HG02571 (cell line): ENCODE results near the gene DOCK10.

Experiments used
- ATAC-seq: cut with Tn5 transposase; IDR thresholded peaks from one replicate; pipeline ENCODE4 v1.9.1; 2021; ENCODE audit warnings: mild to moderate bottlenecking, moderate library complexity; ENCODE audit not compliant: unreplicated experiment

Gene DOCK10

GRCh38 chr2:224798180-224798579, 244.1 kb downstream of the DOCK10 start:
- no peak for ATAC-seq

- ATAC-seq = no peak
Observed at GRCh38 chr2:224796695-224797305, 245.5 kb downstream of the DOCK10 start.

DNA sequence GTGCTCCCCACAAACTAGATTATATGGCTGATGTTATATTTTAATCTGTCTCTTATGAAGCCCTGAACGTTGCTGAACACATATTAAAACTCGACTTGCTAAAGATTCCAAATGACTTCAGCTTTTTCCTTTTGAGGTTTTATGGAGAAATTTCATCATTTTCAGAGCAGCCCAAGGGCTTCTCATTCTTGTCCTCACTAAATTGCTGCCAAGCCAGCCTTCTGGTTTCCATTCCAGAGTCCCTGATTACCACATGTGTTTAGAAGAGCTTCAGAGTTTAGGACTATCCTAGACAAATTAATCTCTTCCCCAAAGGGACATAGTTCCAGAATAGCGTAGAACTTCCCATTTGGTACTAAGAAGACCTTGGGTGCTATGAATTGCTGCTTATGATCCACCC, 248.3 kb downstream of the DOCK10 start:
- no peak for ATAC-seq

GRCh38 chr2:224786848-224787247, 255.4 kb downstream of the DOCK10 start:
- no peak for ATAC-seq

- ATAC-seq = no peak
Observed at GRCh38 chr2:224781400-224781799, 260.9 kb downstream of the DOCK10 start.

DNA sequence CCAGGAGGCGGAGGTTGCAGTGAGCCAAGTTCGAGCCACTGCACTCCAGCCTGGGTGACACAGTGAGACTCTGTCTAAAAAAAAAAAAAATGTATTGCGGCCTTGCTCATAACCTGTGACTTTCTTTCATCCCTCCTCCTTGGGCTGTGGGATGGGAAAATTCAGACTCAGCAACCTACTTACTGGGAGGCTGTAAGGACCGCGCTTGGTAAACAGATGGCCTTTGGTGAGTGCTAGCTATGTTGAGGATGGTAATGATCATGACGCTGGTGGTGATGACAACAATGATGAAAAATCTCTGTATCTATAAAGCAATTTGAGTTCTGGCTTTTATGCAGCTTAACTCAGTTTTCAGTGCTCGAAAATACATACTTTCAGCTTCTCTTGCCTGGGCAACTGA, 261.4 kb downstream of the DOCK10 start:
- ATAC-seq = no peak

DNA sequence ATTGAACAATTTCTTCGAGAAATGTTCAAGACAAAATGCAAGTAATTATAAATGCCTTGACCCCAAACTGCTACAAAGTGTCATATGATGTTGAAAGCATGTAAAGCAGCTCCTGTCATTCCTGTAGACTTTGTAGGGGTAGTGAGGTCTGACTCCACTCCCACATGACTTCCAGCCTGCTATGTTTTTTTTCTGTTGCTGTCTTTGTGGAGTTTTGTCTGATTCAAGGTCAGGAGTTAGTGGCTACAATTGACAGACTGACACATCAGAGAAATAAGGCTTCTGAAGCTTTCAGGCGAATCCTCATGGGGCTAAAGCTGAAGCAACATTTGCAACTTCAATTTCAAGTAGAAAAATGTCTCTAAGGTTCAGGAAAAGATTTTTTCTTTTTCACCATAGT, 262.2 kb downstream of the DOCK10 start:
- no peak for ATAC-seq

DNA sequence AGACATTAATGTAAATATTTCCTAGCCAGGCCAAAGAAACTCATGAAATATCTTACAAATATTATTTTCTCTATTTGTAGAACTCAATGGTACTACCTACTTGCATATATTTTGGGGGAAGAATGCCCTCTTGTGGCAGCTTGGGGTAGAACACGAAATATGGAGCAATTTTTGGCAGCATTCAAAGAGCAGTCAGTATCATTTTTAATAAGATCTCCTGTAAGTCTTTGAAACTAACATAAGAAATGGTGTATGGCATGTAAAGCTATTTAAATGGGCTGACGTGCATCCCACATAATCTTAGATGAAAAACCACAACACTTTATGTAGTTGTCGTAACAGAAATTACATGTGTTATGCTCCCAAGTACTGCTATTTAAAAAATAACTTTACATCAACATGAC, 263.8 kb downstream of the DOCK10 start:
- ATAC-seq = no peak

GRCh38 chr2:224777559-224777930, 264.7 kb downstream of the DOCK10 start:
- ATAC-seq = no peak

GRCh38 chr2:224776795-224777558, 265.3 kb downstream of the DOCK10 start:
- ATAC-seq = no peak

- no peak for ATAC-seq
Observed at GRCh38 chr2:224775647-224776046, 266.6 kb downstream of the DOCK10 start.

DNA sequence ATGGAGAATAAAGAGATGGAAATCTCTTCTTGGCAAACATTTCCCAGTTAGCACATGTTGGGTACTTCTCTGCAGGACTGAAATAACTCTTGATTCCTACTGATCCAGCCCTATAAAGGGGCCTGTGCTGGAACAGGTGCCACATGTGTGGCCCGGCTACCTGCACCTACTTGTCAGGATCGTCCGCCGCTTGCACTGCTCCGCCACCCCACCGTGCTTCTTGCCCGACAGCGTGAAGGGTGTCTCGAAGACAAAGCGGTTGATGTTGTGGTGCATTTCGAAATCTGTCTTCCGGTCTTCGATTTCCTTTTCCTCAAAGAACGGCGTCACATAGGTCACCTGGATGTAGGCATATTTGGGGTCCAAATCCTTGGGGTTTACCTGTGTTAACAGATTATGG, 267.5 kb downstream of the DOCK10 start:
- no peak for ATAC-seq

- ATAC-seq = no peak
Observed at GRCh38 chr2:224772494-224772893, 269.8 kb downstream of the DOCK10 start.

GRCh38 chr2:224769489-224769888, 272.8 kb downstream of the DOCK10 start:
- no peak for ATAC-seq

DNA sequence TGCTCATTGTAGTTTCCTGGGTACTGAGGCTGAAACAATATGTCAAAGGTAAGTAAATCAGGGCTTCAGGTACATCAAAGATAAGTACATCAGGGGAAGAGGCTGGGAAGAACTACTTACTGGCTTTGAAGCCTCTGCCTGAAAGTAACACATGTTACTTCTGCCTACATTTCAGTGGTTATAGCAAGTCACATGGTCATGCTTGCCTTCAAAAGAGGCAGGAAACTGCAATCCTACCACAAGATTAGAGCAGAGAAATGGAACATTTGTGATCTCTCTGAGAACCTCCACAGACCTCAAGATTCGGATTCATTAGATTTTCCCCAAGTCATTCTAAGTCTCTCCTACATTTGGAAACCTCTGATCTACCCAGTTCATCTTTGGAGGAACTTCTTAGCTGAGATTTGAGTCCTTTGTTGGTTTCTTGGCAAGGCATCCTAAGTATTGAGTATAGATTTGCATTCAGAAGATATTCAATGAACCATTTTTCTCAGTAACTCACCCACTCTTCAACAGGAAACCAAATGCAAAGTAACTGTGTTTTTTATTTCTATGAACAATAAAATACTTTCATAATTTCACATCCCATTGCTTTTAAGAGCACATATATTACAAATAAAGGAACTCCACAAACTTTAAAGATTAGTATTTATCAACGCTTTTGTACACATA, 277.6 kb downstream of the DOCK10 start:
- ATAC-seq = no peak

GRCh38 chr2:224757934-224758548, 284.2 kb downstream of the DOCK10 start:
- ATAC-seq = no peak

- no peak for ATAC-seq
Observed at GRCh38 chr2:224753743-224754540, 288.3 kb downstream of the DOCK10 start.

- ATAC-seq = no peak
Observed at GRCh38 chr2:224751996-224752698, 290.1 kb downstream of the DOCK10 start.

GRCh38 chr2:224749136-224749535, 293.1 kb downstream of the DOCK10 start:
- ATAC-seq = no peak

- ATAC-seq = no peak
Observed at GRCh38 chr2:224747765-224748164, 294.5 kb downstream of the DOCK10 start.
